Osteocyte (in vitro differentiated cells): ENCODE measurements around the gene ABCB9. TPM values are rescaled to one million over a fixed set of nuclear protein-coding genes. Genes with fewer than 3 reads are reported as not detected.

Source experiments
- DNase-seq: peaks from one replicate; pipeline ENCODE4 v3.0.0; 2021; ENCODE audit warnings: mixed read lengths; ENCODE audit not compliant: unreplicated experiment; ENCODE audit errors: extremely low spot score
- H3K27ac Mint-ChIP-seq: one replicate; pipeline ENCODE4 v1.8.0; 2021; ENCODE audit warnings: mild to moderate bottlenecking, mixed read lengths; ENCODE audit not compliant: unreplicated experiment
- H3K27me3 Mint-ChIP-seq: one replicate; pipeline ENCODE4 v1.8.0; 2021; ENCODE audit warnings: mixed read lengths; ENCODE audit not compliant: unreplicated experiment
- H3K36me3 Mint-ChIP-seq: one replicate; pipeline ENCODE4 v1.8.0; 2021; ENCODE audit warnings: mixed read lengths; ENCODE audit not compliant: unreplicated experiment
- H3K4me1 Mint-ChIP-seq: one replicate; pipeline ENCODE4 v1.8.0; 2021; ENCODE audit warnings: mixed read lengths; ENCODE audit not compliant: unreplicated experiment
- H3K4me3 Mint-ChIP-seq: one replicate; pipeline ENCODE4 v1.8.0; 2021; ENCODE audit warnings: mild to moderate bottlenecking, moderate library complexity, mixed read lengths; ENCODE audit not compliant: unreplicated experiment
- H3K9me3 Mint-ChIP-seq: one replicate; pipeline ENCODE4 v1.8.0; 2021; ENCODE audit warnings: mixed read lengths; ENCODE audit not compliant: unreplicated experiment
- CTCF ChIP-seq: fragments of 200-600 bp; sonication (generic); IDR thresholded peaks from 2 replicates; pipeline ENCODE4 v1.5.0; 2021; ENCODE audit warnings: antibody characterized with exemption, mild to moderate bottlenecking, moderate library complexity
- total RNA-seq: library from RNA; stranded (reverse); gene quantifications from 2 replicates; pipeline ENCODE4 v1.2.1, GENCODE V29; 2021

The ABCB9 gene
- total RNA-seq, 1 donor from 2014 or later: 13.4 TPM

DNA sequence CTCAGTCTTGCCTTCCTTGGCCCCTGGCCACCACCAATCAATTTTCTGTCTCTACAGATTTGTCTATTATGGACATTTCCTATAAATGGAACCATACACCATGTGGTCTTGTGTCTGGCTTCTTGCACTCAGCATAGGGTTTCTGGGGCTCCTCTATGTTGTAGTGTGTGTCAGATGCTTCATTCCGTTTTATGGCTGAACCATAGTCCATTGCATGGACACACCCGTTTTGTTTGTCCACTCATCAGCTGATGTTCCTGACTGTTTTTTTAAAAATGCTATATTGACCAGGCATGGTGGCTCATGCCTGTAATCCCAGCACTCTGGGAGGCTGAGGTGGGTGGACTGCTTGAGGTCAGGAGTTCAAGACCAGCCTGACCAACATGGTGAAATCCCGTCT, 35.2 kb upstream of the ABCB9 start:
- Mint-ChIP-seq H3K4me3 (no peak overlapping the region), H3K36me3 (no peaks in the 10 kb centered on the region), H3K27ac (no peak overlapping the region), H3K9me3 (no peaks in the 10 kb centered on the region), H3K27me3 (no peaks in the 10 kb centered on the region), H3K4me1 (no peaks in the 10 kb centered on the region)
- DNase-seq: no peak
- no peak for TF ChIP-seq CTCF

DNA sequence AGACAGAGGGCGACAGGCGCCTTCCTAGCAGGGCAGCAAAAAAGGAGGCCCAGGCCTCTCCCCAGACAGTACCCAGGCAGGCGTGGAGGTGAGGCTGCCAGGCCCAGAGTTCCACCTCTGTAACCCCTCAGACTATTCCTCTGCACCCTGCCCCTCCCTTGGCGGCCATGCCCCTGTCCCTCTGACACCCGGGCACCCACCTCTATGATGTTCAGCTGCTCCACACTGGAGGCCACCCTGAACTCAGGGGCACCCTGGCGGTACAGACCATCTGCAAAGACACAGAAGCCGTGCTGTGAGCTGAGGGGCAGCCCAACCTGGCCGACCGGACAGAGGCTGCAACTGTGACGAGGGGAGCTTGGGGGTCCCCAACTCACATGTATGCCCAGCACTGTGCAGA, 34.3 kb upstream of the ABCB9 start:
- DNase-seq: no peak
- TF ChIP-seq CTCF: no peak
- no peaks in the 10 kb centered on the region for H3K9me3 Mint-ChIP-seq
- H3K4me1 Mint-ChIP-seq: no peaks in the 10 kb centered on the region
- H3K4me3 Mint-ChIP-seq: no peak overlapping the region
- H3K36me3 Mint-ChIP-seq: no peaks in the 10 kb centered on the region
- H3K27ac Mint-ChIP-seq: no peak overlapping the region
- no peaks in the 10 kb centered on the region for H3K27me3 Mint-ChIP-seq

- no peak overlapping the region for H3K4me3 Mint-ChIP-seq
- no peaks in the 10 kb centered on the region for H3K4me1 Mint-ChIP-seq
- H3K27me3 Mint-ChIP-seq: no peaks in the 10 kb centered on the region
- H3K36me3 Mint-ChIP-seq: no peaks in the 10 kb centered on the region
- no peak overlapping the region for H3K27ac Mint-ChIP-seq
- DNase-seq: no peak
- no peaks in the 10 kb centered on the region for H3K9me3 Mint-ChIP-seq
- TF ChIP-seq CTCF: no peak
Measured at GRCh38 chr12:122999986-123000420, 33.7 kb upstream of the ABCB9 start.

DNA sequence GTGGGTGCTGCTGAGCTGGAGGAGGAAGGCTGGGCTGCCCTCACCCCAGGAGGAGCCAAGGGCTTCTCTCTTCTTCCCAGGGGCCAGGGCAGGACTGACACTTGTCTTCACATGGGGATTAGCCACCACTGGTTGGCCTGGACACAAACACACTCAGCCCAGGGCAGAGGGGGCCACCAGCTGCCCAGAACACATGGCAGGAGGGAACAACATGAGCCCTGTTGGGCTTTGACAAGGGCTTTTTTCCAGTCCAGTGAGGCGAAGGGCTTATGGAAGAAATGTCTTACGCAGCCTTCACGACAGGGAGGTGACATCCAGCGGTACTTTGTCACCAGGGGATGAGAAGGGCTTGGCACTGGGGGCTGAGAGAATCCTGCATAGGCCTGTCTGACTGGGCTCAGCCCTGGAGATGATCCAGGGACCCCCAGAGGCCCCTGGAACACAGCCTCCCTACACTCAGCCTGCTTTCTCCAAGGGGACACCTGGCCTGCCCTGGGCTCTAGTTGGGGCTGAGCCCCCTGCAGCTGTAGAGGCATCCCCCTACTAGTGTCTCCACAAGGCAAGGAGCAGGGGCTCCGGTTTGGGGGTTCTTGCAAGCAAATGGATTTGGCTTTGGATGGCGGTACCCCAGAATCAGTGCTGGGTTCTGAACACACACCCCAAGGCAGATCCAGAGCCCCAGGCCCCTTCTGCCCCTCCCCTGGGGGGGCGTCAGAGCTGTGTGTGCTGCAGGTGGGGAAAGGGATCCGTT, 33.1 kb upstream of the ABCB9 start:
- DNase-seq: no peak
- Mint-ChIP-seq H3K36me3 (no peaks in the 10 kb centered on the region), H3K4me1 (no peaks in the 10 kb centered on the region), H3K27me3 (no peaks in the 10 kb centered on the region), H3K4me3 (no peak overlapping the region), H3K9me3 (no peaks in the 10 kb centered on the region), H3K27ac (no peak overlapping the region)
- TF ChIP-seq CTCF: no peak

GRCh38 chr12:122998316-122998715, 32.1 kb upstream of the ABCB9 start:
- DNase-seq: no peak
- H3K36me3 Mint-ChIP-seq: no peaks in the 10 kb centered on the region
- H3K4me3 Mint-ChIP-seq: no peak overlapping the region
- H3K4me1 Mint-ChIP-seq: no peaks in the 10 kb centered on the region
- H3K9me3 Mint-ChIP-seq: no peaks in the 10 kb centered on the region
- TF ChIP-seq CTCF: no peak
- no peaks in the 10 kb centered on the region for H3K27me3 Mint-ChIP-seq
- H3K27ac Mint-ChIP-seq: no peak overlapping the region
